HCT116 (cell line): ENCODE results near the gene SAMD13.

Experiments used
- CTCF ChIP-seq, 3 experiments: fragments of 200-600 bp in 1 of 3; sonication (generic) in 1 of 3; IDR thresholded peaks in 2 of 3; conservative IDR thresholded peaks in 1 of 3; 2 replicates each; pipeline ENCODE4 v1.5.1; 2012 to 2017; ENCODE audit warnings: low read depth in 2 of 3, low read length in 2 of 3, antibody characterized with exemption in 1 of 3, borderline replicate concordance in 1 of 3, control low read depth in 1 of 3, mild to moderate bottlenecking in 1 of 3, mixed read lengths in 1 of 3, mixed run types in 1 of 3, moderate library complexity in 1 of 3; ENCODE audit not compliant: insufficient read depth in 1 of 3
- EZH2 ChIP-seq: fragments of 200-600 bp; sonication (generic); IDR thresholded peaks from 2 replicates; pipeline ENCODE4 v1.6.1; 2017; ENCODE audit warnings: antibody characterized with exemption, mixed run types
- POLR2A ChIP-seq: IDR thresholded peaks from 2 replicates; pipeline ENCODE4 v1.7.0; 2011; ENCODE audit warnings: borderline replicate concordance; ENCODE audit not compliant: insufficient read depth, insufficient read length; ENCODE audit errors: extremely low read depth
- POLR2AphosphoS5 ChIP-seq: IDR thresholded peaks from 2 replicates; pipeline ENCODE4 v1.6.1; 2011; ENCODE audit warnings: mild to moderate bottlenecking, low read depth, low read length, moderate library complexity
- RAD21 ChIP-seq: IDR thresholded peaks from 2 replicates; pipeline ENCODE4 v1.6.1; 2012; ENCODE audit warnings: low read depth, mild to moderate bottlenecking
- SP1 ChIP-seq: IDR thresholded peaks from 2 replicates; pipeline ENCODE4 v1.6.1; 2012; ENCODE audit warnings: low read depth
- SRF ChIP-seq: IDR thresholded peaks from 2 replicates; pipeline ENCODE4 v1.6.1; 2012; ENCODE audit warnings: low read depth
- TCF7L2 ChIP-seq: IDR thresholded peaks from 2 replicates; pipeline ENCODE4 v1.7.0; 2011; ENCODE audit warnings: borderline replicate concordance, inconsistent platforms; ENCODE audit not compliant: insufficient read depth, insufficient read length; ENCODE audit errors: extremely low read depth
- YY1 ChIP-seq: IDR thresholded peaks from 2 replicates; pipeline ENCODE4 v1.6.1; 2011; ENCODE audit warnings: low read length, low read depth, moderate library complexity, mild to moderate bottlenecking; ENCODE audit not compliant: insufficient replicate concordance; ENCODE audit errors: extremely low read depth
- TF ChIP-seq, protein P1 (sequence below): IDR thresholded peaks from 2 replicates; pipeline ENCODE4 v1.6.1; 2012

- no peak for TF ChIP-seq TCF7L2
- TF ChIP-seq POLR2AphosphoS5: no peak
- TF ChIP-seq, protein P1, sequence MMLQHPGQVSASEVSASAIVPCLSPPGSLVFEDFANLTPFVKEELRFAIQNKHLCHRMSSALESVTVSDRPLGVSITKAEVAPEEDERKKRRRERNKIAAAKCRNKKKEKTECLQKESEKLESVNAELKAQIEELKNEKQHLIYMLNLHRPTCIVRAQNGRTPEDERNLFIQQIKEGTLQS: no peak
- TF ChIP-seq RAD21: no peak
- TF ChIP-seq CTCF (IDR thresholded peaks at IDR 0.05 in 2 of 3, conservative IDR thresholded peaks at IDR 0.05 in 1 of 3; ENCODE audit: borderline replicate concordance in 1 of 3, insufficient read depth in 1 of 3, low read depth in 2 of 3, low read length in 2 of 3): no peak
- TF ChIP-seq SRF: no peak
- no peak for TF ChIP-seq YY1
- TF ChIP-seq EZH2: no peak
- TF ChIP-seq POLR2A: no peak
- TF ChIP-seq SP1: no peak
Observed at GRCh38 chr1:84269306-84269705, 32.2 kb upstream of the SAMD13 start.
